GM23248 (cell line): ENCODE data around the gene CACNA2D2. TPM values are rescaled to one million over a fixed set of nuclear protein-coding genes. Genes with fewer than 3 reads are reported as not detected.

Experiments used
- DNase-seq: peaks from one replicate; pipeline ENCODE4 v3.0.0-alpha.2; 2015
- H2AFZ ChIP-seq: fragments of 200-600 bp; sonication (generic); 2 replicates; pipeline ENCODE4 v1.6.1; 2016; ENCODE audit warnings: antibody characterized with exemption
- H3F3A ChIP-seq: fragments of 200-600 bp; sonication (generic); 2 replicates; pipeline ENCODE4 v1.6.1; 2016; ENCODE audit warnings: mild to moderate bottlenecking, antibody characterized with exemption, mixed run types; ENCODE audit not compliant: insufficient read depth
- H3K27ac ChIP-seq: fragments of 200-600 bp; sonication (generic); 2 replicates; pipeline ENCODE4 v1.5.1; 2016; ENCODE audit warnings: mild to moderate bottlenecking
- H3K27me3 ChIP-seq: fragments of 200-600 bp; sonication (generic); replicated peaks from 2 replicates; pipeline ENCODE4 v1.6.1; 2016; ENCODE audit warnings: mild to moderate bottlenecking; ENCODE audit not compliant: insufficient read depth
- H3K36me3 ChIP-seq: fragments of 200-600 bp; sonication (generic); 2 replicates; pipeline ENCODE4 v1.6.1; 2016; ENCODE audit warnings: low read depth, mild to moderate bottlenecking
- H3K4me1 ChIP-seq: fragments of 200-600 bp; sonication (generic); 2 replicates; pipeline ENCODE4 v1.6.1; 2016; ENCODE audit warnings: mild to moderate bottlenecking; ENCODE audit not compliant: insufficient read depth
- H3K4me2 ChIP-seq: fragments of 200-600 bp; sonication (generic); one replicate; pipeline ENCODE4 v1.6.1; 2016; ENCODE audit warnings: mild to moderate bottlenecking; ENCODE audit not compliant: unreplicated experiment
- H3K4me3 ChIP-seq: fragments of 200-600 bp; sonication (generic); 2 replicates; pipeline ENCODE4 v1.5.1; 2016; ENCODE audit warnings: mild to moderate bottlenecking
- H3K79me2 ChIP-seq: fragments of 200-600 bp; sonication (generic); 2 replicates; pipeline ENCODE4 v1.6.1; 2016; ENCODE audit warnings: mild to moderate bottlenecking; ENCODE audit not compliant: insufficient read depth
- H3K9ac ChIP-seq: fragments of 200-600 bp; sonication (generic); 2 replicates; pipeline ENCODE4 v1.6.1; 2016; ENCODE audit warnings: mild to moderate bottlenecking
- H3K9me2 ChIP-seq: fragments of 200-600 bp; sonication (generic); 2 replicates; pipeline ENCODE4 v1.6.1; 2016; ENCODE audit warnings: mixed run types, mild to moderate bottlenecking, moderate library complexity; ENCODE audit not compliant: insufficient read depth
- H3K9me3 ChIP-seq: fragments of 200-600 bp; sonication (generic); one replicate; pipeline ENCODE4 v1.6.1; 2017; ENCODE audit warnings: low read depth
- H4K20me1 ChIP-seq: fragments of 200-600 bp; sonication (generic); 2 replicates; pipeline ENCODE4 v1.6.0; 2016; ENCODE audit not compliant: insufficient read depth
- EZH2 ChIP-seq: fragments of 200-600 bp; sonication (generic); IDR thresholded peaks from 2 replicates; pipeline ENCODE4 v1.6.1; 2018; ENCODE audit warnings: antibody characterized with exemption, mild to moderate bottlenecking; ENCODE audit not compliant: insufficient read depth, poor library complexity, severe bottlenecking
- EZH2phosphoT487 ChIP-seq: fragments of 200-600 bp; sonication (generic); IDR thresholded peaks from 2 replicates; pipeline ENCODE4 v1.6.1; 2018; ENCODE audit warnings: antibody characterized with exemption, moderate library complexity, mild to moderate bottlenecking, low read depth; ENCODE audit not compliant: insufficient read depth
- WGBS, 2 experiments: methylation state at CpG; one replicate each; pipeline ENCODE4 v1.1.6; 2015 to 2017; ENCODE audit warnings: low lambda C conversion rate in 2 of 2, low coverage in 1 of 2; ENCODE audit errors: missing lambda C conversion rate in 2 of 2; 5-methylcytosine and 5-hydroxymethylcytosine counted together
- in situ Hi-C: fragments of 300-500 bp; cut with MboI; formaldehyde crosslinking; loops from 2 replicates; pipeline ENCODE4 v1.15.0; 2020
- polyA plus RNA-seq: library from polyadenylated mRNA; unstranded; fragments of >200 nt; fragmentation: Nextera tagmentation; extraction: Ambion mirVana; gene quantifications from 2 replicates; pipeline ENCODE4 v1.2.1, GENCODE V29; 2016
- total RNA-seq: library from RNA; depleted of rRNA; stranded (reverse); fragments of >200 nt; shearing (Covaris generic); gene quantifications from 2 replicates; pipeline ENCODE4 v1.2.3, GENCODE V29; 2014

Gene CACNA2D2
- total and polyA plus RNA-seq, 2 experiments from 2014 or later: not detected

- TF ChIP-seq EZH2: no peak
- no peak for TF ChIP-seq EZH2phosphoT487
- no peaks in the 10 kb centered on the region for H3K9me3 ChIP-seq
- no peaks in the 10 kb centered on the region for H4K20me1 ChIP-seq
- peaks cover 9% of the 10 kb centered on the region; the same call in 1 of the 2 replicates for H3K4me1 ChIP-seq
- H3K9ac ChIP-seq: no peak overlapping the region
- no peak overlapping the region for H3K4me3 ChIP-seq
- no peak for DNase-seq
- no peak overlapping the region for H2AFZ ChIP-seq
- in situ Hi-C loops: no loop called here
- no peak overlapping the region for H3K4me2 ChIP-seq
- peaks cover 6% of the 10 kb centered on the region; the same call in 1 of the 2 replicates for H3K27me3 ChIP-seq
- H3K9me2 ChIP-seq: no peaks in the 10 kb centered on the region
- H3K27ac ChIP-seq: no peak overlapping the region
- WGBS, 2 experiments: 61 to 66% methylated on average over 10 to 12 of the region's 12 CpGs
- no peaks in the 10 kb centered on the region for H3F3A ChIP-seq
- no peaks in the 10 kb centered on the region for H3K79me2 ChIP-seq
- H3K36me3 ChIP-seq: no peaks in the 10 kb centered on the region
Measured at GRCh38 chr3:50470658-50471057, 32.8 kb downstream of the CACNA2D2 start.

- no peak overlapping the region for H3K4me3 ChIP-seq
- in situ Hi-C loops: no loop called here
- H3K27me3 ChIP-seq: peaks cover 10% of the 10 kb centered on the region; the same call in 1 of the 2 replicates
Measured at GRCh38 chr3:50467919-50468318, 35.5 kb downstream of the CACNA2D2 start.

GRCh38 chr3:50466177-50466576 lies 37.3 kb downstream of the CACNA2D2 start:
- 83 to 84% methylated on average over 6 of the region's 6 CpGs for WGBS, 2 experiments
- no peaks in the 10 kb centered on the region for H3K4me1 ChIP-seq
- in situ Hi-C loops: no loop called here
- no peak overlapping the region for H3K4me2 ChIP-seq
- no peak for DNase-seq
- no peaks in the 10 kb centered on the region for H3K79me2 ChIP-seq
- H3K9me3 ChIP-seq: no peaks in the 10 kb centered on the region
- no peak overlapping the region for H3K9ac ChIP-seq
- no peaks in the 10 kb centered on the region for H3K36me3 ChIP-seq
- H3K9me2 ChIP-seq: no peaks in the 10 kb centered on the region
- no peak overlapping the region for H3K27ac ChIP-seq
- H3K27me3 ChIP-seq: peaks cover 17% of the 10 kb centered on the region; the same call in 1 of the 2 replicates
- no peaks in the 10 kb centered on the region for H3F3A ChIP-seq
- H4K20me1 ChIP-seq: no peaks in the 10 kb centered on the region
- H3K4me3 ChIP-seq: no peak overlapping the region
- TF ChIP-seq EZH2phosphoT487 (no peak), EZH2 (no peak)
- H2AFZ ChIP-seq: no peak overlapping the region

More at GRCh38 chr3:50467919-50468318, 35.5 kb downstream of the CACNA2D2 start:
- H3F3A ChIP-seq: no peaks in the 10 kb centered on the region
- no peaks in the 10 kb centered on the region for H3K36me3 ChIP-seq
- H4K20me1 ChIP-seq: no peaks in the 10 kb centered on the region
- no peaks in the 10 kb centered on the region for H3K79me2 ChIP-seq
- no peaks in the 10 kb centered on the region for H3K9me3 ChIP-seq
- 64 to 65% methylated on average over 9 to 10 of the region's 10 CpGs for WGBS, 2 experiments
- no peaks in the 10 kb centered on the region for H3K9me2 ChIP-seq
- H3K27ac ChIP-seq: no peak overlapping the region
- no peaks in the 10 kb centered on the region for H3K4me1 ChIP-seq
- TF ChIP-seq EZH2 (no peak), EZH2phosphoT487 (no peak)
- no peak for DNase-seq
- no peak overlapping the region for H3K9ac ChIP-seq
- H2AFZ ChIP-seq: no peak overlapping the region
- H3K4me2 ChIP-seq: no peak overlapping the region

GRCh38 chr3:50464569-50464968 lies 38.9 kb downstream of the CACNA2D2 start:
- WGBS, 2 experiments: 31 to 39% methylated on average over 6 of the region's 6 CpGs
- in situ Hi-C loops: no loop called here

More at GRCh38 chr3:50464569-50464968, 38.9 kb downstream of the CACNA2D2 start:
- H3K79me2 ChIP-seq: no peaks in the 10 kb centered on the region
- peaks cover 22% of the 10 kb centered on the region; the same call in 1 of the 2 replicates for H3K27me3 ChIP-seq
- H3K36me3 ChIP-seq: no peaks in the 10 kb centered on the region
- H3F3A ChIP-seq: no peaks in the 10 kb centered on the region
- H3K4me1 ChIP-seq: no peaks in the 10 kb centered on the region
- H3K4me3 ChIP-seq: no peak overlapping the region
- no peaks in the 10 kb centered on the region for H4K20me1 ChIP-seq
- H2AFZ ChIP-seq: no peak overlapping the region
- H3K9me3 ChIP-seq: no peaks in the 10 kb centered on the region
- no peak for DNase-seq
- no peak overlapping the region for H3K4me2 ChIP-seq
- no peak overlapping the region for H3K9ac ChIP-seq
- H3K9me2 ChIP-seq: no peaks in the 10 kb centered on the region
- TF ChIP-seq EZH2 (no peak), EZH2phosphoT487 (no peak)
- H3K27ac ChIP-seq: no peak overlapping the region
